GM13976 (cell line): ENCODE measurements around the gene ADRA2B.

Experiments used
- DNase-seq: peaks from one replicate; pipeline ENCODE4 v3.0.0; 2012; ENCODE audit warnings: low spot score
- CTCF ChIP-seq: IDR thresholded peaks from 2 replicates; pipeline ENCODE4 v1.5.1; 2012; ENCODE audit warnings: borderline replicate concordance, mild to moderate bottlenecking; ENCODE audit not compliant: insufficient read depth; ENCODE audit errors: extremely low read depth, missing control alignments, control extremely low read depth
- in situ Hi-C: fragments of 300-500 bp; cut with MboI; formaldehyde crosslinking; loops from one replicate; pipeline ENCODE4 v1.12.0; 2022; ENCODE audit warnings: low sequenced_read_pairs, mixed read lengths, inconsistent platforms; ENCODE audit not compliant: unreplicated experiment

Gene ADRA2B

GRCh38 chr2:96099861-96100798 lies 16.2 kb downstream of the ADRA2B start:
- no peak for TF ChIP-seq CTCF
- in situ Hi-C loops: loop anchor here (25.0 kb wide), 1 partner anchor 88 kb away; no protein-coding TSS in a partner anchor
- DNase-seq: no peak

- TF ChIP-seq CTCF: no peak
- DNase-seq: no peak
- in situ Hi-C loops: no loop called here
Measured at GRCh38 chr2:96098900-96099590, 17.3 kb downstream of the ADRA2B start.

GRCh38 chr2:96097951-96098823 lies 18.2 kb downstream of the ADRA2B start:
- TF ChIP-seq CTCF: no peak
- in situ Hi-C loops: no loop called here
- no peak for DNase-seq

- in situ Hi-C loops: no loop called here
- no peak for TF ChIP-seq CTCF
- DNase-seq: no peak
Measured at GRCh38 chr2:96097441-96097840, 18.9 kb downstream of the ADRA2B start.

GRCh38 chr2:96095116-96095636 lies 21.2 kb downstream of the ADRA2B start:
- DNase-seq: no peak
- in situ Hi-C loops: no loop called here
- no peak for TF ChIP-seq CTCF

- no peak for TF ChIP-seq CTCF
- in situ Hi-C loops: no loop called here
- DNase-seq: no peak
Measured at GRCh38 chr2:96093528-96093927, 22.8 kb downstream of the ADRA2B start.
